K562 (cell line): ENCODE results near the gene TIMP2. TPM values are rescaled to one million over a fixed set of nuclear protein-coding genes. Genes with fewer than 3 reads are reported as not detected.

Source experiments
- AFF1 ChIP-seq, 2 experiments: fragments of 450-650 bp; IDR thresholded peaks; 2 replicates each; pipeline ENCODE4 v1.6.1; 2018; ENCODE audit warnings: mild to moderate bottlenecking in 2 of 2, low read depth in 1 of 2; ENCODE audit not compliant: partially characterized antibody in 2 of 2
- BCOR ChIP-seq: fragments of 450-650 bp; IDR thresholded peaks from 2 replicates; pipeline ENCODE4 v1.6.1; 2016
- E2F5 ChIP-seq: sonication (generic); formaldehyde crosslinking; IDR thresholded peaks from 2 replicates; pipeline ENCODE4 v1.8.0; 2022; ENCODE audit warnings: mild to moderate bottlenecking, missing genetic modification reagents
- HOXB6 ChIP-seq: fragments of 250-450 bp; sonication (Bioruptor Pico); IDR thresholded peaks from 2 replicates; pipeline ENCODE4 v1.5.1; 2022; ENCODE audit warnings: mild to moderate bottlenecking, borderline replicate concordance
- JUN ChIP-seq, 2 experiments: sonication (generic) in 1 of 2; formaldehyde crosslinking in 1 of 2; IDR thresholded peaks; 2 replicates each; pipeline versions ENCODE4 v1.6.1 to v1.8.0; 2012 to 2022; ENCODE audit warnings: borderline replicate concordance in 2 of 2, mild to moderate bottlenecking in 2 of 2, improper control_type of control experiment in 1 of 2, low read depth in 1 of 2, low read length in 1 of 2, missing genetic modification reagents in 1 of 2
- PHB ChIP-seq: fragments of 250-450 bp; sonication (Bioruptor Pico); IDR thresholded peaks from 2 replicates; pipeline ENCODE4 v1.5.0; 2021
- POLR2AphosphoS5 ChIP-seq: IDR thresholded peaks from 2 replicates; pipeline ENCODE4 v1.6.1; 2011; ENCODE audit warnings: mild to moderate bottlenecking, low read depth, low read length, moderate library complexity; ENCODE audit not compliant: control insufficient read depth, insufficient read depth
- SIRT6 ChIP-seq: IDR thresholded peaks from one replicate; pipeline ENCODE4 v1.6.1; 2012; ENCODE audit warnings: low read depth, mild to moderate bottlenecking, control low read depth, inconsistent platforms, low read length, moderate library complexity
- TFAP4 ChIP-seq: sonication (generic); formaldehyde crosslinking; IDR thresholded peaks from 2 replicates; pipeline ENCODE4 v1.8.0; 2022; ENCODE audit warnings: missing genetic modification reagents, mild to moderate bottlenecking, moderate library complexity, borderline replicate concordance
- UBTF ChIP-seq, 2 experiments: IDR thresholded peaks; 2 replicates each; pipeline ENCODE4 v1.6.1; 2012; ENCODE audit warnings: improper control_type of control experiment in 2 of 2, low read depth in 2 of 2, low read length in 2 of 2, borderline replicate concordance in 1 of 2
- ZBTB8A ChIP-seq: fragments of 450-650 bp; IDR thresholded peaks from 2 replicates; pipeline ENCODE4 v1.6.1; 2018; ENCODE audit warnings: mild to moderate bottlenecking, moderate library complexity; ENCODE audit not compliant: partially characterized antibody
- ZNF507 ChIP-seq: conservative IDR thresholded peaks from 2 replicates; pipeline ENCODE4 v1.6.1; 2017; ENCODE audit warnings: missing genetic modification characterization, missing compliant biosample characterization
- ZNF79 ChIP-seq: fragments of 250-450 bp; sonication (Bioruptor Pico); IDR thresholded peaks from 2 replicates; pipeline ENCODE4 v1.4.0; 2020; ENCODE audit warnings: low read depth, mild to moderate bottlenecking, moderate library complexity
- polyA plus RNA-seq, 8 experiments: library from polyadenylated mRNA; depleted of rRNA in 4 of 8; stranded (reverse) in 5 of 8; unstranded in 3 of 8; fragments of >200 nt; fragmentation: Nextera tagmentation in 2 of 8; fragmentation: Illumina TruSeq in 1 of 8; extraction: Ambion mirVana in 2 of 8; extraction: Trizol in 1 of 8; gene quantifications; 2 replicates each; pipeline versions ENCODE4 v1.2.1 to v1.2.3, GENCODE V29; 2011 to 2014; ENCODE audit warnings: inconsistent platforms in 1 of 8, missing spikeins in 1 of 8
- total RNA-seq, 7 experiments: library from RNA; depleted of rRNA in 6 of 7; stranded (reverse); fragments of >200 nt in 6 of 7; fragmentation: Illumina TruSeq in 2 of 7; extraction: Trizol in 2 of 7; gene quantifications; 2 replicates each; pipeline versions ENCODE4 v1.2.1 to v1.2.3, GENCODE V29; 2011 to 2021; ENCODE audit warnings: low replicate concordance in 1 of 7
- TF ChIP-seq, protein P1 (sequence below): fragments of 450-650 bp; IDR thresholded peaks from 2 replicates; pipeline ENCODE4 v1.6.1; 2017; ENCODE audit warnings: antibody characterized with exemption, mild to moderate bottlenecking

Gene TIMP2
- total and polyA plus RNA-seq, 9 of the 15 experiments (the other 6 are each of a cell fraction or from before 2014, with no cell fraction given) = 0.55 TPM; not detected in 8

GRCh38 chr17:78883089-78883532 is 42.1 kb downstream of the TIMP2 start (continued):
- TF ChIP-seq UBTF (IDR thresholded peaks at IDR 0.05; ENCODE audit: borderline replicate concordance in 1 of 2, low read depth in 2 of 2, low read length in 2 of 2) (no peak), HOXB6 (CRISPR knock-in tag) (no peak), BCOR (no peak), PHB (no peak), SIRT6 (no peak), JUN (IDR thresholded peaks at IDR 0.05; ENCODE audit: borderline replicate concordance, low read depth, low read length) (no peak; the same call in 1 of the 2 replicates), JUN (CRISPR knock-in tag; IDR thresholded peaks at IDR 0.05; ENCODE audit: borderline replicate concordance) (no peak), TFAP4 (CRISPR knock-in tag) (peak; percentile 30; the same call in 1 of the 2 replicates), ZNF79 (CRISPR knock-in tag) (no peak), ZBTB8A (no peak), AFF1 (IDR thresholded peaks at IDR 0.05; ENCODE audit: low read depth in 1 of 2, partially characterized antibody in 2 of 2) (no peak), ZNF507 (no peak), POLR2AphosphoS5 (no peak), E2F5 (CRISPR knock-in tag) (no peak)
- TF ChIP-seq, protein P1, sequence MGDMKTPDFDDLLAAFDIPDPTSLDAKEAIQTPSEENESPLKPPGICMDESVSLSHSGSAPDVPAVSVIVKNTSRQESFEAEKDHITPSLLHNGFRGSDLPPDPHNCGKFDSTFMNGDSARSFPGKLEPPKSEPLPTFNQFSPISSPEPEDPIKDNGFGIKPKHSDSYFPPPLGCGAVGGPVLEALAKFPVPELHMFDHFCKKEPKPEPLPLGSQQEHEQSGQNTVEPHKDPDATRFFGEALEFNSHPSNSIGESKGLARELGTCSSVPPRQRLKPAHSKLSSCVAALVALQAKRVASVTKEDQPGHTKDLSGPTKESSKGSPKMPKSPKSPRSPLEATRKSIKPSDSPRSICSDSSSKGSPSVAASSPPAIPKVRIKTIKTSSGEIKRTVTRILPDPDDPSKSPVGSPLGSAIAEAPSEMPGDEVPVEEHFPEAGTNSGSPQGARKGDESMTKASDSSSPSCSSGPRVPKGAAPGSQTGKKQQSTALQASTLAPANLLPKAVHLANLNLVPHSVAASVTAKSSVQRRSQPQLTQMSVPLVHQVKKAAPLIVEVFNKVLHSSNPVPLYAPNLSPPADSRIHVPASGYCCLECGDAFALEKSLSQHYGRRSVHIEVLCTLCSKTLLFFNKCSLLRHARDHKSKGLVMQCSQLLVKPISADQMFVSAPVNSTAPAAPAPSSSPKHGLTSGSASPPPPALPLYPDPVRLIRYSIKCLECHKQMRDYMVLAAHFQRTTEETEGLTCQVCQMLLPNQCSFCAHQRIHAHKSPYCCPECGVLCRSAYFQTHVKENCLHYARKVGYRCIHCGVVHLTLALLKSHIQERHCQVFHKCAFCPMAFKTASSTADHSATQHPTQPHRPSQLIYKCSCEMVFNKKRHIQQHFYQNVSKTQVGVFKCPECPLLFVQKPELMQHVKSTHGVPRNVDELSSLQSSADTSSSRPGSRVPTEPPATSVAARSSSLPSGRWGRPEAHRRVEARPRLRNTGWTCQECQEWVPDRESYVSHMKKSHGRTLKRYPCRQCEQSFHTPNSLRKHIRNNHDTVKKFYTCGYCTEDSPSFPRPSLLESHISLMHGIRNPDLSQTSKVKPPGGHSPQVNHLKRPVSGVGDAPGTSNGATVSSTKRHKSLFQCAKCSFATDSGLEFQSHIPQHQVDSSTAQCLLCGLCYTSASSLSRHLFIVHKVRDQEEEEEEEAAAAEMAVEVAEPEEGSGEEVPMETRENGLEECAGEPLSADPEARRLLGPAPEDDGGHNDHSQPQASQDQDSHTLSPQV = peak; percentile 76; the same call in 1 of the 2 replicates
